B cell (primary cell): ENCODE measurements around the gene PROM1. TPM values are rescaled to one million over a fixed set of nuclear protein-coding genes. Genes with fewer than 3 reads are reported as not detected.

Source experiments
- ATAC-seq: fragments of 200-7000 bp; cut with Tn5 transposase; one replicate; pipeline ENCODE4 v1.10.0; 2021; ENCODE audit warnings: low read depth, mild to moderate bottlenecking, moderate number of reproducible peaks, moderate library complexity
- CTCF ChIA-PET: fragments of 350-600 bp; sonication (Branson Sonifier 250); formaldehyde crosslinking; loops from one replicate; lab custom pipeline; 2021; ENCODE audit warnings: antibody characterized with exemption, inconsistent platforms; lab: Charles Lee
- POLR2A ChIA-PET: fragments of 350-600 bp; sonication (Branson Sonifier 250); formaldehyde crosslinking; loops from one replicate; lab custom pipeline; 2021; ENCODE audit warnings: antibody characterized with exemption; lab: Charles Lee
- DNase-seq: peaks from one replicate; pipeline ENCODE4 v3.0.0; 2013
- H2AFZ ChIP-seq: 2 replicates; pipeline ENCODE4 v1.6.1; 2012; ENCODE audit warnings: mild to moderate bottlenecking, low read depth, low read length; ENCODE audit not compliant: insufficient read depth, poor library complexity, severe bottlenecking
- H3K27ac ChIP-seq, 2 donors: 1 replicate in 1 of 2; 2 replicates in 1 of 2; pipeline ENCODE4 v1.5.1; 2012 to 2013; ENCODE audit warnings: low read length in 2 of 2, mild to moderate bottlenecking in 2 of 2, moderate library complexity in 1 of 2
- H3K27me3 ChIP-seq, 4 experiments: fragments of 200-600 bp in 1 of 4; sonication (generic) in 1 of 4; replicated peaks in 1 of 4; 1 replicate in 2 of 4; 2 replicates in 2 of 4; pipeline versions ENCODE4 v1.6.1 to v1.7.0; 2013 to 2016; ENCODE audit warnings: low read length in 3 of 4, mild to moderate bottlenecking in 2 of 4, mixed read lengths in 1 of 4, moderate library complexity in 1 of 4; ENCODE audit not compliant: insufficient read depth in 4 of 4, control insufficient read depth in 3 of 4; ENCODE audit errors: control extremely low read depth in 1 of 4
- H3K36me3 ChIP-seq, 2 experiments: replicated peaks in 1 of 2; 1 replicate in 1 of 2; 2 replicates in 1 of 2; pipeline versions ENCODE4 v1.6.1 to v1.7.1; 2013; ENCODE audit warnings: low read length in 1 of 2; ENCODE audit not compliant: insufficient read depth in 2 of 2, control insufficient read depth in 1 of 2; ENCODE audit errors: control extremely low read depth in 1 of 2, extremely low read depth in 1 of 2
- H3K4me1 ChIP-seq, 2 donors: fragments of 200-600 bp in 1 of 2; sonication (generic) in 1 of 2; 1 replicate in 1 of 2; 2 replicates in 1 of 2; pipeline versions ENCODE4 v1.5.1 to v1.6.1; 2013 to 2017; ENCODE audit warnings: low read length in 2 of 2; ENCODE audit not compliant: control insufficient read depth in 2 of 2, insufficient read depth in 2 of 2
- H3K4me2 ChIP-seq: replicated peaks from 2 replicates; pipeline ENCODE3; 2012; ENCODE audit warnings: mild to moderate bottlenecking, low read depth, low read length; ENCODE audit not compliant: poor library complexity, severe bottlenecking
- H3K4me3 ChIP-seq, 5 experiments: fragments of 200-600 bp in 1 of 5; sonication (generic) in 1 of 5; 1 replicate in 3 of 5; 2 replicates in 2 of 5; pipeline versions ENCODE4 v1.5.1 to v1.7.0; 2011 to 2016; ENCODE audit warnings: low read length in 4 of 5, mild to moderate bottlenecking in 4 of 5, low read depth in 2 of 5, control low read depth in 1 of 5, moderate library complexity in 1 of 5; ENCODE audit not compliant: insufficient read depth in 1 of 5; ENCODE audit errors: control extremely low read depth in 1 of 5, extremely low read depth in 1 of 5
- H3K79me2 ChIP-seq: fragments of 200-600 bp; sonication (generic); one replicate; pipeline ENCODE4 v1.6.0; 2016; ENCODE audit warnings: low read length; ENCODE audit not compliant: control insufficient read depth, insufficient read depth
- H3K9ac ChIP-seq: fragments of 200-600 bp; sonication (generic); 2 replicates; pipeline ENCODE4 v1.6.1; 2017; ENCODE audit warnings: mild to moderate bottlenecking, low read length, moderate library complexity
- H3K9me3 ChIP-seq, 3 donors: one replicate each; pipeline versions ENCODE4 v1.6.1 to v1.7.1; 2013; ENCODE audit warnings: low read length in 2 of 3; ENCODE audit not compliant: control insufficient read depth in 2 of 3, insufficient read depth in 1 of 3; ENCODE audit errors: control extremely low read depth in 1 of 3
- H4K20me1 ChIP-seq: 2 replicates; pipeline ENCODE4 v1.6.0; 2012; ENCODE audit warnings: mild to moderate bottlenecking, low read length; ENCODE audit not compliant: insufficient read depth, control insufficient read depth, poor library complexity, severe bottlenecking
- H3K27ac Mint-ChIP-seq: one replicate; pipeline ENCODE4 v1.8.0; 2021; ENCODE audit warnings: mixed read lengths
- H3K27me3 Mint-ChIP-seq: one replicate; pipeline ENCODE4 v1.8.0; 2021; ENCODE audit warnings: mixed read lengths
- H3K4me1 Mint-ChIP-seq: one replicate; pipeline ENCODE4 v1.8.0; 2021; ENCODE audit warnings: mixed read lengths
- H3K4me3 Mint-ChIP-seq: one replicate; pipeline ENCODE4 v1.8.0; 2021; ENCODE audit warnings: mixed read lengths
- H3K9me3 Mint-ChIP-seq: one replicate; pipeline ENCODE4 v1.8.0; 2022; ENCODE audit warnings: mixed read lengths; ENCODE audit not compliant: insufficient read depth
- CTCF ChIP-seq: fragments of 200-600 bp; IDR thresholded peaks from one replicate; pipeline ENCODE4 v1.8.0; 2022; ENCODE audit warnings: antibody characterized with exemption, mild to moderate bottlenecking
- EZH2 ChIP-seq: IDR thresholded peaks from 2 replicates; pipeline ENCODE4 v1.6.1; 2012; ENCODE audit warnings: borderline replicate concordance, low read depth, mild to moderate bottlenecking, moderate library complexity, low read length; ENCODE audit not compliant: insufficient read depth, poor library complexity, severe bottlenecking
- WGBS: methylation state at CpG from one replicate; pipeline ENCODE4 v1.1.5; 2013; ENCODE audit warnings: missing lambda C conversion rate; ENCODE audit not compliant: insufficient coverage; 5-methylcytosine and 5-hydroxymethylcytosine counted together
- intact Hi-C: fragments of 100-400 bp; cut with micrococcal nuclease; formaldehyde crosslinking; loops from one replicate; pipeline ENCODE4 v1.10.0; 2022
- polyA plus RNA-seq: library from polyadenylated mRNA; depleted of rRNA; stranded (reverse); fragments of >200 nt; gene quantifications from 2 replicates; pipeline ENCODE4 v1.2.3, GENCODE V29; 2012
- total RNA-seq, 2 donors: library from RNA; stranded (reverse); fragments of 120-200 nt in 1 of 2; gene quantifications; 1 replicate in 1 of 2; 2 replicates in 1 of 2; pipeline versions ENCODE4 v1.2.3 to v1.2.4, GENCODE V29; 2013 to 2022

The PROM1 gene
- total and polyA plus RNA-seq, 2 donors (not counting 1 experiment from before 2014, with no cell fraction given), result 0.04 TPM; not detected in 1

- H3K9me3 Mint-ChIP-seq, result no peaks in the 10 kb centered on the region
- no peak overlapping the region for H3K9ac ChIP-seq
- H3K4me3 Mint-ChIP-seq, result no peak overlapping the region
- no peaks in the 10 kb centered on the region for H3K4me1 ChIP-seq
- no peak overlapping the region for H3K27ac ChIP-seq
- H3K27me3 Mint-ChIP-seq, result peaks cover 13% of the 10 kb centered on the region
- no peak for ATAC-seq
- intact Hi-C loops, result no loop called here
- H3K27ac Mint-ChIP-seq, result no peak overlapping the region
- ChIA-PET POLR2A (no interaction called here), CTCF (interaction anchor here (0.6 kb wide), 1 partner anchor 132 kb away, joined by 3 read pairs; no protein-coding TSS in a partner anchor)
- peaks cover 0 to 11% (median 0%) of the 10 kb centered on the region in 3 donors for H3K9me3 ChIP-seq
- H2AFZ ChIP-seq, result no peak overlapping the region
- TF ChIP-seq EZH2, result no peak
- TF ChIP-seq CTCF, result no peak
- H3K79me2 ChIP-seq, result no peaks in the 10 kb centered on the region
- no CpG with 5 or more reads among the region's 1 CpG for WGBS
- peaks cover 0 to 4% (median 1%) of the 10 kb centered on the region in 4 experiments for H3K27me3 ChIP-seq
- DNase-seq, result no peak
- H3K4me1 Mint-ChIP-seq, result no peaks in the 10 kb centered on the region
- H3K4me2 ChIP-seq, result no peak overlapping the region
- no peaks in the 10 kb centered on the region for H3K36me3 ChIP-seq
- no peak overlapping the region for H3K4me3 ChIP-seq
- no peaks in the 10 kb centered on the region for H4K20me1 ChIP-seq
Measured at GRCh38 chr4:16133406-16133805, 49.6 kb upstream of the PROM1 start.

- Histone ChIP-seq H3K36me3 (no peaks in the 10 kb centered on the region), H3K9me3 (peaks cover 0 to 8% (median 0%) of the 10 kb centered on the region in 3 donors), H3K4me3 (no peak overlapping the region), H3K9ac (no peak overlapping the region), H2AFZ (no peak overlapping the region), H4K20me1 (no peaks in the 10 kb centered on the region), H3K4me1 (no peaks in the 10 kb centered on the region), H3K27me3 (peaks cover 0 to 2% (median 0%) of the 10 kb centered on the region in 4 experiments), H3K27ac (no peak overlapping the region), H3K79me2 (no peaks in the 10 kb centered on the region), H3K4me2 (no peak overlapping the region)
- H3K9me3 Mint-ChIP-seq, result no peaks in the 10 kb centered on the region
- WGBS, result no CpG with 5 or more reads among the region's 1 CpG
- ChIA-PET CTCF (no interaction called here), POLR2A (no interaction called here)
- no peak overlapping the region for H3K4me3 Mint-ChIP-seq
- TF ChIP-seq EZH2, result no peak
- no peak for TF ChIP-seq CTCF
- ATAC-seq (no peak), DNase-seq (no peak)
- H3K27ac Mint-ChIP-seq, result no peak overlapping the region
- peaks cover 5% of the 10 kb centered on the region for H3K27me3 Mint-ChIP-seq
- H3K4me1 Mint-ChIP-seq, result no peaks in the 10 kb centered on the region
- intact Hi-C loops, result no loop called here
Measured at GRCh38 chr4:16131293-16131692, 47.5 kb upstream of the PROM1 start.
